SJSA1 (cell line): ENCODE measurements around the gene PAPPA. TPM values are rescaled to one million over a fixed set of nuclear protein-coding genes. Genes with fewer than 3 reads are reported as not detected.

ENCODE experiments used
- DNase-seq, 2 experiments: peaks; one replicate each; pipeline ENCODE4 v3.0.0-alpha.2; 2015 to 2020; ENCODE audit warnings: low spot score in 2 of 2, low read depth in 1 of 2
- H3K27ac ChIP-seq: fragments of 250-450 bp; sonication (Bioruptor Pico); 2 replicates; pipeline ENCODE4 v1.5.1; 2020; ENCODE audit warnings: mild to moderate bottlenecking, moderate library complexity
- H3K27me3 ChIP-seq: fragments of 250-450 bp; sonication (Bioruptor Pico); replicated peaks from 2 replicates; pipeline ENCODE4 v1.5.1; 2020; ENCODE audit warnings: mild to moderate bottlenecking, moderate library complexity
- H3K36me3 ChIP-seq: fragments of 250-450 bp; sonication (Bioruptor Pico); 2 replicates; pipeline ENCODE4 v1.5.1; 2020; ENCODE audit warnings: mild to moderate bottlenecking
- H3K4me1 ChIP-seq: fragments of 250-450 bp; sonication (Bioruptor Pico); replicated peaks from 2 replicates; pipeline ENCODE4 v1.6.1; 2021; ENCODE audit warnings: mild to moderate bottlenecking
- H3K4me3 ChIP-seq: fragments of 250-450 bp; sonication (Bioruptor Pico); 2 replicates; pipeline ENCODE4 v1.5.1; 2020; ENCODE audit warnings: mild to moderate bottlenecking
- H3K9me3 ChIP-seq: fragments of 250-450 bp; sonication (Bioruptor Pico); replicated peaks from 2 replicates; pipeline ENCODE4 v1.5.1; 2020; ENCODE audit warnings: mild to moderate bottlenecking
- total RNA-seq: library from RNA; depleted of rRNA; stranded (reverse); fragments of >200 nt; shearing (Covaris generic); gene quantifications from 2 replicates; pipeline ENCODE4 v1.2.3, GENCODE V29; 2014

PAPPA gene
- total RNA-seq, 1 experiment from 2014 or later, result 5.3 TPM

GRCh38 chr9:116142706-116143492 is 10.7 kb upstream of the PAPPA start:
- Histone ChIP-seq H3K4me3 (no peak overlapping the region), H3K4me1 (peaks cover 10% of the 10 kb centered on the region), H3K36me3 (no peaks in the 10 kb centered on the region), H3K27me3 (no peaks in the 10 kb centered on the region), H3K27ac (no peak overlapping the region), H3K9me3 (no peaks in the 10 kb centered on the region)
- no peak for DNase-seq

- Histone ChIP-seq H3K9me3 (no peaks in the 10 kb centered on the region), H3K4me1 (peaks cover 10% of the 10 kb centered on the region), H3K4me3 (no peak overlapping the region), H3K27ac (no peak overlapping the region), H3K36me3 (no peaks in the 10 kb centered on the region), H3K27me3 (no peaks in the 10 kb centered on the region)
- peak in 1 of 2 experiments; percentile 15 for DNase-seq
Measured at GRCh38 chr9:116144038-116144437, 9.6 kb upstream of the PAPPA start.

DNA sequence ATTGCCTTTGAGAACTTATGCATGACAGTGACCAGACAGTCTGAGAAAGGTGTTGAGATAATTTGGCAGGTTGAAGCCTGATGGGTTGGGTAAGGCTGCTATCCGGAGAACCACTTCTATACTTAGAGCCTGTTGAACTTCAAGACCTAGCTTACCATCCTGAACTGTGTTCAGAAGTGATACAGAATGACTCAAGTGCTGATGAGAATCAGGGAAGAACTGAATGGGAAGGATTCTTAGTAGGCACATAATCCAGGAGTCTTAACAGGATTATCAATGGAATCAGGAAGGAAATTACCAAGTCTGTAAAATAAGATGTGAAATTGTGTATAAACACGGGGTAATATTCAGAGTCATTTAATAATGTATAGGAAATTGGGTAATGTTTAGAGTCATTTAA is 9.0 kb upstream of the PAPPA start:
- Histone ChIP-seq H3K9me3 (no peaks in the 10 kb centered on the region), H3K4me3 (no peak overlapping the region), H3K36me3 (no peaks in the 10 kb centered on the region), H3K27ac (no peak overlapping the region), H3K4me1 (peaks cover 10% of the 10 kb centered on the region), H3K27me3 (no peaks in the 10 kb centered on the region)
- DNase-seq, result no peak

GRCh38 chr9:116145036-116145435 is 8.6 kb upstream of the PAPPA start:
- DNase-seq, result no peak
- no peak overlapping the region for H3K4me3 ChIP-seq
- H3K9me3 ChIP-seq, result no peaks in the 10 kb centered on the region
- H3K27ac ChIP-seq, result no peak overlapping the region
- no peaks in the 10 kb centered on the region for H3K27me3 ChIP-seq
- no peaks in the 10 kb centered on the region for H3K36me3 ChIP-seq
- peaks cover 10% of the 10 kb centered on the region for H3K4me1 ChIP-seq

DNA sequence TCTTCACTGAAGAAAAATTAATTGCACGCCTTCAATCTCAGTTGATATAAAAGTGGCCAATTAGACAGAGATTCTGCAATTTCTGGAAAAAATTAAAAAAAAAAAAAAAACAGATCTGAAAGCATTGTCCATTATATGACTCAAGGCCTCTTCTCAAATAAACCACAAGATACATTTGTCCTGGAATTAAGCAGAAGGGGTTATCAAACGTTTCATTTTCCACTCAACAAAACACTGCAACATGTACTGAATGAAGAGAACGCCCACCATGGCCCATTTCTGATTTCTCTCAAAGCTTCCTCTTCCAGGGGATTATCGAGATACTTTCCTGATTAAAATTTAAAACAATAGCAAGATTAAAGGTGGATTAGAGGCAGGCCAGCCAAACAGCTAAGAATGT is 5.8 kb upstream of the PAPPA start:
- no peak for DNase-seq
- Histone ChIP-seq H3K9me3 (no peaks in the 10 kb centered on the region), H3K4me1 (peaks cover 27% of the 10 kb centered on the region), H3K36me3 (no peaks in the 10 kb centered on the region), H3K27ac (no peak overlapping the region), H3K4me3 (no peak overlapping the region), H3K27me3 (no peaks in the 10 kb centered on the region)

DNA sequence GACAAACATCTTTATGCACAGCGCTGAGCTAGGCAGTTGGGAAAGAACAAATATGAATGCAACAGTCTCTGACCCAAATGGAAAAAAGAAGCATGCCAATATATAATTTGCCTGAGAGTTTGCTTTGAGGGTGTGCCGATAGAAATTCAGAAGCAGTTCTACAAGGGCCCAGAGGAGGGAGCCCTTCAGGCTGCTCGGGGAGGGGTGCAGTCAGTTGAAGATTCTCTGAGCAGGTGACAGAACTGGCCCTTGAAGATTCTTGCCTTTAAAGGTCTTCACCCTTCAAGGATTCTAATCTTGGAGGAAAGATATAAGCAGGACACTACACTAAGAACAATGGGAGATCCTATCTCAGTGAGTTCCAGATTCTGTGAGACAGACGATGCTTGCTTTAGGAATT is 3.7 kb upstream of the PAPPA start:
- H3K27me3 ChIP-seq, result no peaks in the 10 kb centered on the region
- no peaks in the 10 kb centered on the region for H3K9me3 ChIP-seq
- H3K27ac ChIP-seq, result no peak overlapping the region
- peaks cover 21% of the 10 kb centered on the region for H3K4me1 ChIP-seq
- DNase-seq, result no peak
- no peak overlapping the region for H3K4me3 ChIP-seq
- H3K36me3 ChIP-seq, result peaks cover 4% of the 10 kb centered on the region; the same call in 1 of the 2 replicates

- Histone ChIP-seq H3K36me3 (peaks cover 4% of the 10 kb centered on the region; the same call in 1 of the 2 replicates), H3K4me3 (no peak overlapping the region), H3K27ac (peak overlapping the region; percentile 53), H3K9me3 (no peaks in the 10 kb centered on the region), H3K4me1 (peaks cover 21% of the 10 kb centered on the region), H3K27me3 (no peaks in the 10 kb centered on the region)
- DNase-seq, result no peak
Measured at GRCh38 chr9:116151199-116151598, 2.4 kb upstream of the PAPPA start.

DNA sequence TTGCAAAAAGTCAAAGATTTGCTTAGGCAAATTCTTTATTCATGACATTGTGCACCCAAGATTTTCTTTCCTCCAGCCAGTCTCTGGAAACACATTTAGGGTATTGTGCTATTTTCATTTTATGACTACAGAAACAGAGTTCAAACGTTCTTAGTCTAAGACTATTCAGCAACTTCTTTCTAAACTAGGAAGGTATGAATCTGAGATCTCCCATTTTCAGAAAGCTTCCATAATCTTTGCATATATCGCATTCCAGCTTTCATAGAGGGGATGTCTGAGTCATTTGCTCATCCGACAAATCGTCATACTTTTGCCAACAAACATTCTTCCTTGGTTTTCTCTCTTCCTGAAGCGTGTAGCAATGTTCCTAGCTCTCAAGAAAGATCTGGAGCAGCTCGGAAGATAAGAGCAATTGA is 1.6 kb upstream of the PAPPA start:
- no peaks in the 10 kb centered on the region for H3K27me3 ChIP-seq
- no peaks in the 10 kb centered on the region for H3K9me3 ChIP-seq
- H3K4me3 ChIP-seq, result no peak overlapping the region
- H3K27ac ChIP-seq, result peak overlapping the region; percentile 53
- H3K4me1 ChIP-seq, result peaks cover 28% of the 10 kb centered on the region
- H3K36me3 ChIP-seq, result peaks cover 4% of the 10 kb centered on the region; the same call in 1 of the 2 replicates
- peak in 1 of 2 experiments; percentile 81 for DNase-seq

- Histone ChIP-seq H3K4me1 (peaks cover 33% of the 10 kb centered on the region), H3K27me3 (no peaks in the 10 kb centered on the region), H3K36me3 (peaks cover 4% of the 10 kb centered on the region; the same call in 1 of the 2 replicates), H3K9me3 (no peaks in the 10 kb centered on the region), H3K27ac (peak overlapping the region; percentile 53), H3K4me3 (no peak overlapping the region)
- peak in 1 of 2 experiments; percentile 78 for DNase-seq
Measured at GRCh38 chr9:116152390-116152789, 1.2 kb upstream of the PAPPA start.

DNA sequence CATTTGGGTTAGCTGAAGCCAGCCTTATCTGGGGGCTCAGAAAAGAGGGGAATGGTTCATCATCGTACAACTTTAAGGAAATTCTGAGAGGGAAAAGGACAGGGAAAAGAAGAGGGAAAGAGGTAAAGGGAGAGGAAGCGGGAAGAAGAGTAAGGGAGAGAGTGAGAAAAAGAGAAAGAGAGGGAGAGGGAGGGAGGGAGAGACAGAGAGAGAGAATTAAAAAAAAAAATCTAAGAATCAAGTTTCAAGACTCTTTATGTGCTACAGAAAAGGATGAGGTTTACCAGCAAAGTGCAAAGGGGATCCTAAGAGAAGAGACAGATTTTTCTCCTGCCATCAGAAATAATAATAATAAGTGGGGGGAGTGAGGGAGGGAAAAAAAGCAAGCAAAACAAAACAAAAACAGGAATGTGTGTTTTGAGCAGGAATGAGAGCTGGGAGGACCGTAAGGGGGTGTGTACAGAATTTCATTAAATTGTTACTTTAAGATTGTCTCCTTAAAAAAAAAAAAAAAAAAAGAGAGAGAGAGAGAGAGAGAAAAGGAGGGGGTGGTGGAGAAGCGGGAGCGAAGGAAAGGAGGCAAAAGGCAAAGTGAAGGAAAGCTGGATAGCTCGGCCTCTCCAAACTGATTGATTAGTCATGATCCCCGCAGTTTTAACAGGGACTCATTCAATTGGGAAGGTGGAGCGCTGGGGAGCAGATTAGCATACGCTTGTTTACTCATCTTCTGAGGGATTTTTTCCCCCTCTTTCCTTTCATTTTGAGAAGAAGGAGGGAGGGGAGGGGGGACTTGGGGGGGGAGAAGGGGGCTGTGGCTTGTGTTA is 438 bp upstream of the PAPPA start:
- peak overlapping the region; percentile 53 for H3K27ac ChIP-seq
- DNase-seq, result peak in 1 of 2 experiments; percentile 50
- no peaks in the 10 kb centered on the region for H3K9me3 ChIP-seq
- peaks cover 4% of the 10 kb centered on the region; the same call in 1 of the 2 replicates for H3K36me3 ChIP-seq
- H3K27me3 ChIP-seq, result no peaks in the 10 kb centered on the region
- peak overlapping the region; percentile 79 for H3K4me3 ChIP-seq
- peaks cover 40% of the 10 kb centered on the region for H3K4me1 ChIP-seq

DNA sequence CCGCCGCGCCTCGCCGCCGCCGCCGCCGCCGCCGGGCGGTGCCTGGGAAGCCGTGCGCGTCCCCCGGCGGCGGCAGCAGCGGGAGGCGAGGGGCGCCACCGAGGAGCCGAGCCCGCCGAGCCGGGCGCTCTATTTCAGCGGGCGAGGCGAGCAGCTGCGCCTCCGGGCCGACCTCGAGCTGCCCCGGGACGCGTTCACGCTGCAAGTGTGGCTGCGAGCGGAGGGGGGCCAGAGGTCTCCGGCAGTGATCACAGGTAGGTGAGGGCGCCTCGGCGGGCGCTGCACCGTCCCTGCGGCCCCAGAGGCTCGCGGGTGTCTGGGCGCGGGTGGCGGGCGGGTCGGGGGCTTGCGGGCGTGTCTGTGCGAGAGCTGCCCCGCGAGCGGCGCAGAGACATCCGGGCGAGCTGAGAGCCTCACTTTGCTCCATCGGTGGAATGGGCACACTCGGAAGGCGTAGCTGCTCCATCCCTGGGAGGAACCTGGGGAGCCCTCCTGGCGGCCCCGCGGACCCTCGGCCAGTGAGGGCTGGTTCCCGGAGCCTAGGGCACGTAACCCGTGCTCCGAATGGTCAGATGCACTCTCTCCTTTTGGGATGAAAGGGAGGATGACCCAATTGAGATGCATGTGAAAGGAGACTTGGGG is 864 bp downstream of the PAPPA start:
- peak in 1 of 2 experiments; percentile 42 for DNase-seq
- H3K9me3 ChIP-seq, result no peaks in the 10 kb centered on the region
- H3K36me3 ChIP-seq, result peaks cover 15% of the 10 kb centered on the region; the same call in 1 of the 2 replicates
- peak overlapping the region; percentile 64 for H3K27ac ChIP-seq
- peak overlapping the region; percentile 79 for H3K4me3 ChIP-seq
- H3K27me3 ChIP-seq, result no peaks in the 10 kb centered on the region
- H3K4me1 ChIP-seq, result peaks cover 40% of the 10 kb centered on the region

DNA sequence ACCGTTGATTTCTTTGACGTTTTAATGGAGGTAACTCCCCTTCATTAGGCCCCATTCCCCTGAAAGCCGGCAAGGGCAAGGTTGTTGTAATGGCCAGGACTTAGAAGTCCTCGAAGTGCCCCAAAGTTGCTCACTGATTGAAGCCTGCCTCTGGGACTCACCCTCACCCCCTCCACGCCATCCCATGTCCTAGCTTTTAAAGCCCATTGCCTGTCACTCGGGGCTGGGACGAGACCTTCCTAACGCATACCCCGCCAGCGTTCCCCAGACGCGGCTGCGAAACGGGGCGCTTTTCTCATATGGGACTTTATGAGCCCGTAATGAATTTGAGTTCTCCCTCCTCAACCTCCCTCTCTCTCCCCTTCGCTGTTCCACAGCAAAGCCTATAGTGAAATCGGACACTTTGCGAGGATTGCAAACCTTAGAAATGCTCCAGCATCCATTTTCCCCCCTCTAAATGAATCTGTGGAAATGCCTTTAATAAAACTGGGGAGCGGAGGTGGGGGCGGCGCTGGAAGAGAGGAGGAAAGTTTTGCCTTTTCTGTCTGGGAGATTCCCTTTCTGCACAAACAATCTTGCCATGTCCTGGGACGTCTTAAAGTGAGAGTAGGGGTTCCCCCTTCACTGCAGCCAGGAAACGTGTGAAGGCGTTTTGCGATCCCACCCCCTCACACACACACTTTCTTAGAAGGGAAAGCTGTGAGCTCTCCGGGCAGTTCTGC is 1.5 kb downstream of the PAPPA start:
- Histone ChIP-seq H3K4me1 (peaks cover 40% of the 10 kb centered on the region), H3K9me3 (no peaks in the 10 kb centered on the region), H3K27ac (peak overlapping the region; percentile 64), H3K36me3 (peaks cover 15% of the 10 kb centered on the region; the same call in 1 of the 2 replicates), H3K27me3 (no peaks in the 10 kb centered on the region), H3K4me3 (peak overlapping the region; percentile 79)
- peak; percentile 47 to 75 for DNase-seq

DNA sequence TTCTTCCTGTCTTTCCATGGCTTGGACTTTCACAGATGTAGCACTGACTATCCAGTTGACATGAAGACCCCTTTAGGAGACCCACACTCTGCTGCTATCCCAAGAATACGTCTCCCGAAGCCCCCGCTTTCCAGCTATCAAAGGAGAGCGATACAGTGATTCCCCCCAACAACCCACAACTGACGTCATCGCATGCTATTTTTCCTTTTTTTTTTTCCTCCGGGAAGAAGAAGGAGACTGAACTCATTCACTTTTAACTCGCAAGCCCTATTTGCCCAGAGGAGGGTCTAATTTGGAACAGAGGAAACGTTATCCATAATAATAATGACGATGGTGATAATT is 2.1 kb downstream of the PAPPA start:
- Histone ChIP-seq H3K9me3 (no peaks in the 10 kb centered on the region), H3K4me3 (peak overlapping the region; percentile 79), H3K27ac (peak overlapping the region; percentile 64), H3K4me1 (peaks cover 40% of the 10 kb centered on the region), H3K36me3 (peaks cover 17% of the 10 kb centered on the region), H3K27me3 (no peaks in the 10 kb centered on the region)
- DNase-seq, result peak in 1 of 2 experiments; percentile 79
